GM23338 (cell line): ENCODE results near the gene C1QA. TPM values are rescaled to one million over a fixed set of nuclear protein-coding genes. Genes with fewer than 3 reads are reported as not detected.

Source experiments
- ATAC-seq: fragments of 200-7000 bp; cut with Tn5 transposase; 3 replicates; pipeline ENCODE4 v1.9.1; 2020
- DNase-seq: peaks from one replicate; pipeline ENCODE4 v3.0.0-alpha.2; 2015; ENCODE audit warnings: low spot score
- H2AFZ ChIP-seq: fragments of 200-600 bp; sonication (generic); 2 replicates; pipeline ENCODE4 v1.8.0; 2016; ENCODE audit warnings: antibody characterized with exemption, mild to moderate bottlenecking, moderate library complexity
- H3F3A ChIP-seq: fragments of 200-600 bp; sonication (generic); replicated peaks from 2 replicates; pipeline ENCODE4 v1.8.0; 2017; ENCODE audit warnings: antibody characterized with exemption, mixed run types, low read depth
- H3K27ac ChIP-seq: fragments of 200-600 bp; sonication (generic); 2 replicates; pipeline ENCODE4 v1.6.1; 2016; ENCODE audit warnings: low read depth
- H3K27me3 ChIP-seq: fragments of 200-600 bp; sonication (generic); 2 replicates; pipeline ENCODE4 v1.8.0; 2016; ENCODE audit warnings: mild to moderate bottlenecking, mixed run types, moderate library complexity; ENCODE audit not compliant: insufficient read depth
- H3K36me3 ChIP-seq: fragments of 200-600 bp; sonication (generic); 2 replicates; pipeline ENCODE4 v1.8.0; 2016; ENCODE audit warnings: mild to moderate bottlenecking; ENCODE audit not compliant: insufficient read depth
- H3K4me1 ChIP-seq: fragments of 200-600 bp; sonication (generic); 2 replicates; pipeline ENCODE4 v1.8.0; 2016; ENCODE audit warnings: mild to moderate bottlenecking, moderate library complexity; ENCODE audit not compliant: insufficient read depth
- H3K4me2 ChIP-seq: fragments of 200-600 bp; sonication (generic); 2 replicates; pipeline ENCODE4 v1.7.1; 2017; ENCODE audit warnings: mixed run types
- H3K4me3 ChIP-seq: fragments of 200-600 bp; sonication (generic); 2 replicates; pipeline ENCODE4 v1.6.1; 2016; ENCODE audit warnings: mixed run types
- H3K79me2 ChIP-seq: fragments of 200-600 bp; sonication (generic); replicated peaks from 2 replicates; pipeline ENCODE4 v1.8.0; 2017; ENCODE audit warnings: mild to moderate bottlenecking; ENCODE audit not compliant: insufficient read depth
- H3K9me2 ChIP-seq: fragments of 200-600 bp; sonication (generic); 2 replicates; pipeline ENCODE4 v1.8.0; 2017; ENCODE audit not compliant: insufficient read depth
- H4K20me1 ChIP-seq: fragments of 200-600 bp; sonication (generic); replicated peaks from 2 replicates; pipeline ENCODE4 v1.8.0; 2017; ENCODE audit warnings: mild to moderate bottlenecking; ENCODE audit not compliant: insufficient read depth
- H3K27ac Mint-ChIP-seq: 2 replicates; pipeline ENCODE4 v1.8.0; 2020; ENCODE audit warnings: inconsistent platforms, mild to moderate bottlenecking, moderate library complexity, mixed read lengths
- H3K27me3 Mint-ChIP-seq: 3 replicates; pipeline ENCODE4 v1.8.0; 2022; ENCODE audit warnings: low read depth, mild to moderate bottlenecking, moderate library complexity, mixed read lengths, inconsistent platforms; ENCODE audit not compliant: insufficient read depth, poor library complexity
- H3K36me3 Mint-ChIP-seq: 3 replicates; pipeline ENCODE4 v1.8.0; 2021; ENCODE audit warnings: low read depth, mild to moderate bottlenecking, inconsistent platforms, moderate library complexity, mixed read lengths
- H3K4me1 Mint-ChIP-seq: 3 replicates; pipeline ENCODE4 v1.8.0; 2020; ENCODE audit warnings: mild to moderate bottlenecking, inconsistent platforms, mixed read lengths
- H3K4me3 Mint-ChIP-seq: 3 replicates; pipeline ENCODE4 v1.8.0; 2021; ENCODE audit warnings: moderate library complexity, mild to moderate bottlenecking, inconsistent platforms, mixed read lengths
- H3K9me3 Mint-ChIP-seq: 3 replicates; pipeline ENCODE4 v1.8.0; 2020; ENCODE audit warnings: moderate library complexity, mild to moderate bottlenecking, inconsistent platforms, mixed read lengths
- CREB1 ChIP-seq: fragments of 250-450 bp; sonication (Bioruptor Pico); IDR thresholded peaks from 2 replicates; pipeline ENCODE4 v1.5.0; 2020; ENCODE audit warnings: low read depth, mild to moderate bottlenecking, moderate library complexity
- CTCF ChIP-seq, 2 experiments: fragments of 200-600 bp in 1 of 2; sonication (generic) in 1 of 2; conservative IDR thresholded peaks; 2 replicates each; pipeline versions ENCODE4 v1.5.1 to v1.6.1; 2016 to 2017; ENCODE audit warnings: antibody characterized with exemption in 2 of 2, low read depth in 2 of 2, mild to moderate bottlenecking in 2 of 2, moderate library complexity in 1 of 2
- ETS1 ChIP-seq: IDR thresholded peaks from 2 replicates; pipeline ENCODE4 v1.6.1; 2016; ENCODE audit warnings: antibody characterized with exemption
- EZH2 ChIP-seq: fragments of 200-600 bp; sonication (generic); IDR thresholded peaks from one replicate; pipeline ENCODE4 v1.8.0; 2017; ENCODE audit warnings: antibody characterized with exemption, mild to moderate bottlenecking, low read depth; ENCODE audit not compliant: unreplicated experiment
- EZH2phosphoT487 ChIP-seq: fragments of 200-600 bp; sonication (generic); IDR thresholded peaks from one replicate; pipeline ENCODE4 v1.8.1; 2018; ENCODE audit warnings: antibody characterized with exemption; ENCODE audit not compliant: unreplicated experiment
- JUNB ChIP-seq: IDR thresholded peaks from one replicate; pipeline ENCODE4 v1.6.1; 2016; ENCODE audit warnings: antibody characterized with exemption; ENCODE audit not compliant: unreplicated experiment
- NANOG ChIP-seq: IDR thresholded peaks from 2 replicates; pipeline ENCODE4 v1.6.1; 2016; ENCODE audit warnings: antibody characterized with exemption, borderline replicate concordance
- POLR2AphosphoS5 ChIP-seq: IDR thresholded peaks from 2 replicates; pipeline ENCODE4 v1.6.1; 2016; ENCODE audit warnings: antibody characterized with exemption, low read depth
- REST ChIP-seq: IDR thresholded peaks from one replicate; pipeline ENCODE4 v1.6.1; 2018; ENCODE audit warnings: antibody characterized with exemption; ENCODE audit not compliant: unreplicated experiment
- STAT1 ChIP-seq: IDR thresholded peaks from one replicate; pipeline ENCODE4 v1.6.1; 2016; ENCODE audit warnings: antibody characterized with exemption; ENCODE audit not compliant: unreplicated experiment
- ZNF114 ChIP-seq: fragments of 250-450 bp; sonication (Bioruptor Pico); IDR thresholded peaks from 2 replicates; pipeline ENCODE4 v1.5.0; 2020; ENCODE audit warnings: mild to moderate bottlenecking, moderate library complexity
- ZNF331 ChIP-seq: fragments of 250-450 bp; sonication (Bioruptor Pico); IDR thresholded peaks from 2 replicates; pipeline ENCODE4 v1.5.0; 2020; ENCODE audit warnings: low read depth, mild to moderate bottlenecking, moderate library complexity
- ZNF462 ChIP-seq: fragments of 250-450 bp; sonication (Bioruptor Pico); IDR thresholded peaks from 2 replicates; pipeline ENCODE4 v1.5.0; 2020; ENCODE audit warnings: mild to moderate bottlenecking, moderate library complexity
- polyA plus RNA-seq: library from polyadenylated mRNA; unstranded; fragments of >200 nt; fragmentation: Nextera tagmentation; extraction: Ambion mirVana; gene quantifications from 2 replicates; pipeline ENCODE4 v1.2.1, GENCODE V29; 2016
- total RNA-seq: library from RNA; depleted of rRNA; stranded (reverse); fragments of >200 nt; shearing (Covaris generic); gene quantifications from 2 replicates; pipeline ENCODE4 v1.2.3, GENCODE V29; 2014

C1QA gene
- total and polyA plus RNA-seq, 2 experiments from 2014 or later = not detected

GRCh38 chr1:22626237-22627157, 9.9 kb upstream of the C1QA start:
- Histone ChIP-seq H3K79me2 (no peaks in the 10 kb centered on the region), H3K36me3 (no peaks in the 10 kb centered on the region), H3K4me3 (peak overlapping the region; percentile 28; the same call in 1 of the 2 replicates), H3K4me1 (peaks cover 36% of the 10 kb centered on the region), H3K27me3 (no peaks in the 10 kb centered on the region), H3K9me2 (no peaks in the 10 kb centered on the region), H3F3A (no peaks in the 10 kb centered on the region), H3K4me2 (peak overlapping the region; percentile 72), H3K27ac (no peak overlapping the region), H2AFZ (no peak overlapping the region), H4K20me1 (no peaks in the 10 kb centered on the region; the same call in 1 of the 2 replicates)
- peak; percentile 52 for DNase-seq
- Mint-ChIP-seq H3K9me3 (no peaks in the 10 kb centered on the region), H3K36me3 (no peaks in the 10 kb centered on the region), H3K4me3 (no peak overlapping the region), H3K27ac (no peak overlapping the region), H3K27me3 (peaks cover 14% of the 10 kb centered on the region), H3K4me1 (peaks cover 38% of the 10 kb centered on the region)
- TF ChIP-seq JUNB (no peak), ZNF331 (CRISPR knock-in tag) (no peak), CTCF (conservative IDR thresholded peaks at IDR 0.05; ENCODE audit: low read depth in 2 of 2) (no peak), STAT1 (no peak), NANOG (no peak), EZH2phosphoT487 (no peak), ETS1 (no peak), REST (no peak), POLR2AphosphoS5 (no peak), CREB1 (no peak), ZNF114 (CRISPR knock-in tag) (no peak), ZNF462 (CRISPR knock-in tag) (no peak), EZH2 (no peak)
- peak; percentile 49 for ATAC-seq
